ENCODE measurements around the gene CHMP1B. TPM values are rescaled to one million over a fixed set of nuclear protein-coding genes. Genes with fewer than 3 reads are reported as not detected.

CHMP1B gene
- total RNA-seq, 1 donor from 2014 or later = 29.4 TPM

DNA sequence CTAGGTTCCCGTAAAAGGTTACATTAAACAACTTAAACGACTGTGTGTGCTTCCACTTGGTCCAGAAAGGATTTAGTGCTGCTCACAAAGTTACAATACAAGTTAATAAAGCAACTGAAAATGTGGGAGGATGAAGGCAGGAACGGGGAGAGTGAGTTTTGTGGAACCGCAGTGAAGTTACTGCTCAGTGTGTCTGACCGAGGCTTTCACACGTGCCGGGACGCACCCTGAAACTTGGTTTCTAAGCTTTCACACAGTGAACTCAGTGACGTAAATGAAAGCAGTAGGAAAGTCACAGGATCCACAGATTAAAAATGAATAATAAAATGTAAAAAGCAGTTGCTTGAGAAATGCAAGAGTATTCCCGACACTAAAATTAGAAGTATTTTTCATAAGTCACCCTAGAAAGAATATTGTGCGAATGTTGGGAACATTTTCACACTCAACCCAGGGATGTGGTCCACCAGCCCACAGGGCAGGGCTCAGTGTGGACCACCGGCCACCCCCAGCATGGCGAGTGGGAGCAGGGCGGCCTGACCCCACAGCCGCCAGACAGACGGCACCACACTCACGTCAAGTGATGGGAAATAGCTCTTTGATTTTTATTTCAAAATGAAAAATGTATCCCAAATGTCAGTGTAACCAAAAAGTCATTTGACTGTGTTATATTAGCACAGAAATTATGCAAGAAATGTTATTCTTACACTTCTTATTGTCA lies 32.6 kb upstream of the CHMP1B start:
- CTCF ChIA-PET = no interaction called here
- Mint-ChIP-seq H3K9me3 (peaks cover 4% of the 10 kb centered on the region), H3K27me3 (no peaks in the 10 kb centered on the region), H3K36me3 (ENCODE audit: low read depth) (no peaks in the 10 kb centered on the region), H3K4me1 (no peaks in the 10 kb centered on the region), H3K27ac (no peak overlapping the region), H3K4me3 (no peak overlapping the region)
- TF ChIP-seq, protein P1, sequence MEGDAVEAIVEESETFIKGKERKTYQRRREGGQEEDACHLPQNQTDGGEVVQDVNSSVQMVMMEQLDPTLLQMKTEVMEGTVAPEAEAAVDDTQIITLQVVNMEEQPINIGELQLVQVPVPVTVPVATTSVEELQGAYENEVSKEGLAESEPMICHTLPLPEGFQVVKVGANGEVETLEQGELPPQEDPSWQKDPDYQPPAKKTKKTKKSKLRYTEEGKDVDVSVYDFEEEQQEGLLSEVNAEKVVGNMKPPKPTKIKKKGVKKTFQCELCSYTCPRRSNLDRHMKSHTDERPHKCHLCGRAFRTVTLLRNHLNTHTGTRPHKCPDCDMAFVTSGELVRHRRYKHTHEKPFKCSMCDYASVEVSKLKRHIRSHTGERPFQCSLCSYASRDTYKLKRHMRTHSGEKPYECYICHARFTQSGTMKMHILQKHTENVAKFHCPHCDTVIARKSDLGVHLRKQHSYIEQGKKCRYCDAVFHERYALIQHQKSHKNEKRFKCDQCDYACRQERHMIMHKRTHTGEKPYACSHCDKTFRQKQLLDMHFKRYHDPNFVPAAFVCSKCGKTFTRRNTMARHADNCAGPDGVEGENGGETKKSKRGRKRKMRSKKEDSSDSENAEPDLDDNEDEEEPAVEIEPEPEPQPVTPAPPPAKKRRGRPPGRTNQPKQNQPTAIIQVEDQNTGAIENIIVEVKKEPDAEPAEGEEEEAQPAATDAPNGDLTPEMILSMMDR (IDR thresholded peaks at IDR 0.05) = no peak
- POLR2A ChIA-PET = no interaction called here
- no peak for ATAC-seq (ENCODE audit: low read depth)
- DNase-seq = no peak
- intact Hi-C loops (cut with micrococcal nuclease) = no loop called here

DNA sequence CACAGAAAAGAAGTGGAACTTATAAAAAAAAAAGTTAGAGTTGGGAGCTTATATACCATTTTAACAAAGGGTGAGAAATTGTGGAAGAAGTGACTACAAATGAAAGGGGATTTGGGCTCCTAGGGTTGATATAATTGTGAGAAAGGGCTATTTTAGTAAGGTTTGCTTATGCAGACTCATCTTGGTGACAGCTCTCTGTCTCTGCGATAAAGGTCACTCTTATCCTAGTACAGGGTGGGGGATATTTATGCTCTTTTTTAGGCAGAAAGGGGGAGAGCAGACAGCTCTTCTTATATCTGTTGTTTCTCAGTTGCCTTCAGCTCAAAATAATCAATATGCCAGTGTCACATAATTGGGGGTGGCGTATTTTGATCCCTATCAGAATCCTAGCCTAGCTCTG lies 31.3 kb upstream of the CHMP1B start:
- ChIA-PET CTCF (no interaction called here), POLR2A (no interaction called here)
- Mint-ChIP-seq H3K4me3 (no peak overlapping the region), H3K9me3 (peaks cover 4% of the 10 kb centered on the region), H3K36me3 (ENCODE audit: low read depth) (no peaks in the 10 kb centered on the region), H3K4me1 (no peaks in the 10 kb centered on the region), H3K27me3 (no peaks in the 10 kb centered on the region), H3K27ac (no peak overlapping the region)
- DNase-seq (no peak), ATAC-seq (ENCODE audit: low read depth) (no peak)
- intact Hi-C loops (cut with micrococcal nuclease) = no loop called here
- TF ChIP-seq, protein P1 (IDR thresholded peaks at IDR 0.05) = no peak

DNA sequence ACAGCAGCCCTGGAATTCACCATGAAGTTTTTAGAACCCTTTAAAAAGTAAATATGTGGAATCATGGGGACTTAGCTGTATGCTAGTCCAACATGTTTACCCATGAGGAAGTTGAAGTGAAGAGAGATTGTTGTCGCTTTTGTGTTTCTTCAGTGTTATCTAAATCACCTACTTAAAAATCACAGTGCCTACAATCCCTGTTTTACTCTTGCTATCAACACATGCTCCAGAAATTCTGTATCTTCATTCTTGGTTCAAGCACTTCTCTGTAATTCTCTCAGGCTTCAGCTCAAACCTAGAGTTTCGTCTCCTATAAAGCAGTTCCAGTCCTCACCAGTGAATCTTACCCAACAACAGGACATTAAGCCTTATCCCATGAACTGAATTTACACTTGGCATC lies 30.5 kb upstream of the CHMP1B start:
- Mint-ChIP-seq H3K9me3 (peaks cover 4% of the 10 kb centered on the region), H3K27me3 (no peaks in the 10 kb centered on the region), H3K27ac (no peak overlapping the region), H3K4me3 (no peak overlapping the region), H3K4me1 (no peaks in the 10 kb centered on the region), H3K36me3 (ENCODE audit: low read depth) (no peaks in the 10 kb centered on the region)
- TF ChIP-seq, protein P1 (IDR thresholded peaks at IDR 0.05) = no peak
- ChIA-PET POLR2A (no interaction called here), CTCF (no interaction called here)
- DNase-seq = no peak
- ATAC-seq (ENCODE audit: low read depth) = no peak
- intact Hi-C loops (cut with micrococcal nuclease) = no loop called here

GRCh38 chr18:11821208-11821607 lies 30.0 kb upstream of the CHMP1B start:
- Mint-ChIP-seq H3K9me3 (peaks cover 4% of the 10 kb centered on the region), H3K36me3 (ENCODE audit: low read depth) (no peaks in the 10 kb centered on the region), H3K27ac (no peak overlapping the region), H3K27me3 (no peaks in the 10 kb centered on the region), H3K4me3 (no peak overlapping the region), H3K4me1 (no peaks in the 10 kb centered on the region)
- TF ChIP-seq, protein P1 (IDR thresholded peaks at IDR 0.05) = no peak
- CTCF ChIA-PET = no interaction called here
- no peak for DNase-seq
- intact Hi-C loops (cut with micrococcal nuclease) = no loop called here
- POLR2A ChIA-PET = no interaction called here
- no peak for ATAC-seq (ENCODE audit: low read depth)

GRCh38 chr18:11821643-11822237 lies 29.5 kb upstream of the CHMP1B start:
- no peaks in the 10 kb centered on the region for H3K4me1 Mint-ChIP-seq
- peaks cover 4% of the 10 kb centered on the region for H3K9me3 Mint-ChIP-seq
- ATAC-seq (ENCODE audit: low read depth) (no peak), DNase-seq (no peak)
- no peak overlapping the region for H3K4me3 Mint-ChIP-seq
- no peaks in the 10 kb centered on the region for H3K36me3 Mint-ChIP-seq (ENCODE audit: low read depth)
- TF ChIP-seq, protein P1 (IDR thresholded peaks at IDR 0.05) = no peak
- ChIA-PET CTCF (no interaction called here), POLR2A (no interaction called here)
- peaks cover 3% of the 10 kb centered on the region for H3K27me3 Mint-ChIP-seq
- no peak overlapping the region for H3K27ac Mint-ChIP-seq
- intact Hi-C loops (cut with micrococcal nuclease) = no loop called here
